CD14-positive monocyte (primary cell): Measurements from ENCODE around the gene SCRN1. TPM values are rescaled to one million over a fixed set of nuclear protein-coding genes. Genes with fewer than 3 reads are reported as not detected.
A peak's percentile ranks its signal among the peaks of the same experiment; 100 is the strongest.

Experiments used
- DNase-seq, 3 donors: peaks; one replicate each; pipeline ENCODE4 v3.0.0-alpha.2; 2011 to 2022
- H2AFZ ChIP-seq: 2 replicates; pipeline ENCODE4 v1.6.0; 2012; ENCODE audit warnings: mild to moderate bottlenecking, low read depth, low read length, inconsistent platforms; ENCODE audit not compliant: insufficient read depth, poor library complexity, severe bottlenecking
- H3K27ac ChIP-seq, 2 donors: 1 replicate in 1 of 2; 2 replicates in 1 of 2; pipeline ENCODE4 v1.5.1; 2012 to 2013; ENCODE audit warnings: low read length in 2 of 2, control low read depth in 1 of 2, inconsistent platforms in 1 of 2, low read depth in 1 of 2, mild to moderate bottlenecking in 1 of 2
- H3K27me3 ChIP-seq, 2 donors: one replicate each; pipeline versions ENCODE4 v1.6.0 to v1.6.1; 2011 to 2013; ENCODE audit warnings: low read length in 2 of 2; ENCODE audit not compliant: control insufficient read depth in 2 of 2, insufficient read depth in 2 of 2
- H3K36me3 ChIP-seq, 2 donors: replicated peaks in 1 of 2; 1 replicate in 1 of 2; 2 replicates in 1 of 2; pipeline versions ENCODE4 v1.5.1 to v1.6.1; 2012 to 2013; ENCODE audit warnings: low read length in 2 of 2, control low read depth in 1 of 2, inconsistent platforms in 1 of 2, mild to moderate bottlenecking in 1 of 2; ENCODE audit not compliant: insufficient read depth in 2 of 2, control insufficient read depth in 1 of 2
- H3K4me1 ChIP-seq, 2 donors: 1 replicate in 1 of 2; 2 replicates in 1 of 2; pipeline versions ENCODE4 v1.5.1 to v1.6.1; 2012 to 2013; ENCODE audit warnings: low read length in 2 of 2, control low read depth in 1 of 2, inconsistent platforms in 1 of 2, mild to moderate bottlenecking in 1 of 2, moderate library complexity in 1 of 2; ENCODE audit not compliant: insufficient read depth in 2 of 2, control insufficient read depth in 1 of 2
- H3K4me2 ChIP-seq: replicated peaks from 2 replicates; pipeline ENCODE3; 2012; ENCODE audit warnings: low read length, moderate library complexity, mild to moderate bottlenecking; ENCODE audit not compliant: poor library complexity, severe bottlenecking; ENCODE audit errors: extremely low read depth
- H3K4me3 ChIP-seq, 3 experiments: fragments of 200-600 bp in 1 of 3; sonication (generic) in 1 of 3; replicated peaks in 1 of 3; 1 replicate in 2 of 3; 2 replicates in 1 of 3; pipeline ENCODE4 v1.5.1; 2011 to 2013; ENCODE audit warnings: low read length in 3 of 3, mild to moderate bottlenecking in 3 of 3, control low read depth in 2 of 3, low read depth in 2 of 3, inconsistent platforms in 1 of 3, moderate library complexity in 1 of 3
- H3K79me2 ChIP-seq: 2 replicates; pipeline ENCODE4 v1.6.0; 2012; ENCODE audit warnings: mild to moderate bottlenecking, control low read depth, inconsistent platforms, low read length, moderate library complexity; ENCODE audit not compliant: insufficient read depth
- H3K9ac ChIP-seq: 2 replicates; pipeline ENCODE4 v1.6.0; 2017; ENCODE audit warnings: low read length, mild to moderate bottlenecking; ENCODE audit not compliant: insufficient read depth, poor library complexity, severe bottlenecking
- H3K9me3 ChIP-seq, 2 donors: replicated peaks in 1 of 2; 1 replicate in 1 of 2; 2 replicates in 1 of 2; pipeline versions ENCODE4 v1.5.1 to v1.6.1; 2012 to 2013; ENCODE audit warnings: low read length in 2 of 2, control low read depth in 1 of 2; ENCODE audit not compliant: control insufficient read depth in 1 of 2, insufficient read depth in 1 of 2
- H4K20me1 ChIP-seq: 2 replicates; pipeline ENCODE4 v1.6.0; 2012; ENCODE audit warnings: mild to moderate bottlenecking, low read length, control low read depth, moderate library complexity; ENCODE audit not compliant: insufficient read depth
- H3K27ac Mint-ChIP-seq, 7 donors: one replicate each; pipeline ENCODE4 v1.8.0; 2020; ENCODE audit warnings: mild to moderate bottlenecking in 7 of 7, mixed read lengths in 7 of 7, moderate library complexity in 6 of 7, inconsistent platforms in 2 of 7
- H3K27me3 Mint-ChIP-seq, 3 donors: one replicate each; pipeline ENCODE4 v1.8.0; 2021 to 2022; ENCODE audit warnings: low read depth in 3 of 3, mild to moderate bottlenecking in 3 of 3, mixed read lengths in 3 of 3, moderate library complexity in 3 of 3, inconsistent platforms in 1 of 3
- H3K36me3 Mint-ChIP-seq, 2 donors: one replicate each; pipeline ENCODE4 v1.8.0; 2020; ENCODE audit warnings: mixed read lengths in 2 of 2, inconsistent platforms in 1 of 2, mild to moderate bottlenecking in 1 of 2
- H3K4me1 Mint-ChIP-seq: one replicate; pipeline ENCODE4 v1.8.0; 2020; ENCODE audit warnings: mild to moderate bottlenecking, mixed read lengths
- H3K4me3 Mint-ChIP-seq, 2 donors: one replicate each; pipeline ENCODE4 v1.8.0; 2020; ENCODE audit warnings: mild to moderate bottlenecking in 2 of 2, mixed read lengths in 2 of 2, moderate library complexity in 1 of 2
- H3K9me3 Mint-ChIP-seq, 7 donors: one replicate each; pipeline ENCODE4 v1.8.0; 2020 to 2022; ENCODE audit warnings: mixed read lengths in 7 of 7, mild to moderate bottlenecking in 6 of 7, moderate library complexity in 6 of 7, inconsistent platforms in 2 of 7
- CTCF ChIP-seq: fragments of 200-600 bp; IDR thresholded peaks from one replicate; pipeline ENCODE4 v1.8.0; 2022; ENCODE audit warnings: antibody characterized with exemption, mild to moderate bottlenecking
- WGBS: methylation state at CpG from one replicate; pipeline ENCODE4 v1.1.5; 2013; ENCODE audit warnings: missing lambda C conversion rate; ENCODE audit not compliant: insufficient coverage; 5-methylcytosine and 5-hydroxymethylcytosine counted together
- intact Hi-C, 2 donors: fragments of 100-400 bp; cut with micrococcal nuclease; formaldehyde crosslinking; loops; one replicate each; pipeline versions ENCODE4 v1.15.0 to v1.15.1; 2023
- polyA plus RNA-seq, 3 donors: library from polyadenylated mRNA; depleted of rRNA in 1 of 3; unstranded in 2 of 3; stranded (reverse) in 1 of 3; fragments of 300-500 nt in 2 of 3; fragments of >200 nt in 1 of 3; fragmentation: Illumina TruSeq in 2 of 3; gene quantifications; 1 replicate in 2 of 3; 2 replicates in 1 of 3; pipeline ENCODE4 v1.2.3, GENCODE V29; 2012 to 2021

SCRN1 gene
- polyA plus RNA-seq, 3 donors, result 8.4 to 12.1 (median 8.6) TPM

GRCh38 chr7:30032310-30033125, 42.9 kb upstream of the SCRN1 start:
- H3K4me1 Mint-ChIP-seq, result peaks cover 18% of the 10 kb centered on the region
- WGBS, result 100% methylated on average over 1 of the region's 4 CpGs

GRCh38 chr7:30029696-30030095, 40.1 kb upstream of the SCRN1 start:
- intact Hi-C loops, result loop anchor here (5.0 kb wide), 3 partner anchors 37 to 208 kb away; partner anchors contain the start of gene SCRN1 (in 1 of the 2)
- H3K9ac ChIP-seq, result no peak overlapping the region
- no peak for DNase-seq
- H3K79me2 ChIP-seq, result peaks cover 16% of the 10 kb centered on the region
- 58% methylated on average over 4 of the region's 6 CpGs for WGBS
- Mint-ChIP-seq H3K27ac (peak overlapping the region in 1 of 7 donors; percentile 55), H3K27me3 (peaks cover 0 to 4% (median 3%) of the 10 kb centered on the region in 3 donors), H3K9me3 (peaks cover 0 to 3% (median 0%) of the 10 kb centered on the region in 7 donors), H3K36me3 (no peaks in the 10 kb centered on the region), H3K4me3 (peak overlapping the region in 1 of 2 donors; percentile 94), H3K4me1 (peaks cover 31% of the 10 kb centered on the region)
- no peak overlapping the region for H3K27ac ChIP-seq
- H3K4me2 ChIP-seq, result peak overlapping the region; percentile 87
- no peaks in the 10 kb centered on the region for H3K9me3 ChIP-seq
- H3K4me3 ChIP-seq, result peak overlapping the region in 1 of 3 experiments; percentile 84
- peak overlapping the region; percentile 93 for H2AFZ ChIP-seq
- TF ChIP-seq CTCF, result no peak
- no peaks in the 10 kb centered on the region for H4K20me1 ChIP-seq
- peaks cover 26 to 36% of the 10 kb centered on the region in 2 donors for H3K4me1 ChIP-seq
- H3K36me3 ChIP-seq, result no peaks in the 10 kb centered on the region
- no peaks in the 10 kb centered on the region for H3K27me3 ChIP-seq

More at GRCh38 chr7:30032310-30033125, 42.9 kb upstream of the SCRN1 start:
- Histone ChIP-seq H2AFZ (no peak overlapping the region), H4K20me1 (no peaks in the 10 kb centered on the region), H3K4me3 (no peak overlapping the region), H3K27ac (no peak overlapping the region), H3K4me1 (peaks cover 16 to 23% of the 10 kb centered on the region in 2 donors), H3K27me3 (no peaks in the 10 kb centered on the region), H3K36me3 (no peaks in the 10 kb centered on the region), H3K9me3 (no peaks in the 10 kb centered on the region), H3K9ac (no peak overlapping the region), H3K4me2 (no peak overlapping the region), H3K79me2 (no peaks in the 10 kb centered on the region)
- Mint-ChIP-seq H3K9me3 (peaks cover 0 to 3% (median 0%) of the 10 kb centered on the region in 7 donors), H3K27ac (no peak overlapping the region), H3K36me3 (no peaks in the 10 kb centered on the region), H3K4me3 (no peak overlapping the region), H3K27me3 (peaks cover 1 to 4% (median 3%) of the 10 kb centered on the region in 3 donors)
- intact Hi-C loops, result no loop called here
- TF ChIP-seq CTCF, result no peak
- no peak for DNase-seq
